ENCODE results near the gene RPL10.

Gene RPL10

DNA sequence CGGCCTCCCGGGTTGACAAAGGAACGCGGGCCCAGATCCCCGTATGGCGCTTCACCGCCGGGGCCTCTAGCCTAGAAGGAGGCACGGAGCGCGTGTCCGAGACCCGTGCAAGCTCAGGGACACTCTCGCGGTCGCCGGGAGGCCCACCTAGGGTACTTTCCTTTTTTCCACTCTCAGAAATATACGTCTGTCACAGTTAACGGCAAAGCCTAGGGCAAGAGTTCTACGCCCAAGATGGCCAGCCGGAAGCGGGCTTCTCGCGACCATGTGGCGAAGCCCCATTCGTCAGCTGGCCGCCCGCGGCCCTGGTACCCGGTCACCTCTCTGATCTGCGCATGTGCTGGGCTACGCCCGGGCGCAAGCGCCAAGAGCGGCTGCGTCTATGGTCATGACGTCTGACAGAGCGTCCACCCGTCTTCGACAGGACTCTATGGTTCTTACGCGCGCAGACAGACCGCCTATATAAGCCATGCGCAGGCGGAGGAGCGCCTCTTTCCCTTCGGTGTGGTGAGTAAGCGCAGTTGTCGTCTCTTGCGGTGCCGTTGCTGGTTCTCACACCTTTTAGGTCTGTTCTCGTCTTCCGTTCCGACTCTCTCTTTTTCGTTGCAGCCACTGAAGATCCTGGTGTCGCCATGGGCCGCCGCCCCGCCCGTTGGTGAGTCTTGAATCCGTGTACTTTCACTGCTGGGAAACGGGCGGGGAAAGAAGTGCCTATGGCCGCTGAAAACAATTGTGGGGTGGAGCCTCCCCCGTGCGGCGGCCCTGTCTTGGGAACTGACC is at the start of gene RPL10:
TSS of gene RPL10 (plus strand) at position 490 of the 780 bp plus-strand sequence. CDS start at position 633, 143 bp downstream.
- DNase-seq, result peak; percentile 92

DNA sequence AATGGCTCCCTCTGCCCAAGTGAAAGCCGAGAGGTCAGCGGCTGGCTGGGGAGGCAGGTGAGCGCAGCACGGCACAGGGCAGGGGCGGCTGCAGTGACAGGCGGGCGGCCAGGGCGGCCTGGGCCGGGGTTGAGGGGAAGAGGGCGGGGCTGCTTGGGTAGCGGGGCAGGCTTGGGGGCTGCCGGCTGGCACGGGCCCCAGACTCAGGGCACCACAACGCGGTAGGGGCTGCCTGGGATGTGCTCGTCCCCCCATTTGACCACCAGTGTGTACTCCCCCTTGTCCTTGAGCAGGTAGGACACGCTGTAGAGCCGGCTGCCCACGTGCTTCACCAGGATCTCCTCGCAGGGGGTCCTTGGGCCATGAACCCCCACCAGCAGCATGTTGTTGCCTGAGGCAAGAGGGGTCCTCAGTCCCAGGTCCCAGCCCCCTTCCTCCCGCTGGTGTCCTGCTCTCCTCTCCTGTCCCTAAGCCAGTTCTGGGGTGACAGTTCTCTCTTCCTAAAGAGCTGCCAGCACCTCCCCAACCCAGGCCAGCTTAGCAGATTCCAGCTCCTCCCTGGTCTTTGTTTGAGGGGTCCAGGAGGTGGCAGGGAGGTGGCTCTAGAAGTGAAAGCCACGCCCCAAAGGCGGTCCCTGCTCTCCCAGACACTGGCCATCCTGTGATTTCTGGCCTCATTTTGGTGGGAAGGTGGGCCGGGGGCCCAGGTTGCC is 49.4 kb upstream of the RPL10 start:
- peak; percentile 1 for DNase-seq

DNA sequence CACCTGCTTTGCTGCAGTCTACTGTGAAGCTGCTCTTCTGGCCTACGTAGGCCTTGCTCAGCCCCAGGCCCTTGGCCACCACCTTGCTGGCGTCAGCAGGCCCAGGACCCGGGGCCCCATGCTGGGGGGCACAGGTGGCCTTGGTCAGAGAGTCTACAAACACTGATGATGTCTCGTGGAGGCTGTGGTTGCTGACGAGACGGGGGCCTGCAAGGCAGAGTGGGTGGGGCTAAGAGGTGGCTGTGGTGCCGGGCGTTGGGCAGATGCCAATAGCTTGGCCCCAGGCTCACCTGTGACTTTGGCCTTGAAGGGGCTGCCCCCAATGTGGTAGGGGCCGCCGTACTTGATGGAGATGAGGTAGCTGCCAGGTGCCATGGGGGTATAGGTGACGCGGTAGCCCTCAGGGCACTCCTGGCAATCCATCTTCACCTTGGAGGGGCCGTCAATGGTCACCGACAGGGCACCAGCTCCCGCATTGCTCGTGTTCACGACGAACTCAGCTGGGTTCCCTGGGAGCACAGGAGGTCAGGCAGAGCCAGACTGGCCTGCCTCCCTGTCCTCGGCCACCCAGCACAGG is 48.7 kb upstream of the RPL10 start:
- peak; percentile 2 for DNase-seq

DNA sequence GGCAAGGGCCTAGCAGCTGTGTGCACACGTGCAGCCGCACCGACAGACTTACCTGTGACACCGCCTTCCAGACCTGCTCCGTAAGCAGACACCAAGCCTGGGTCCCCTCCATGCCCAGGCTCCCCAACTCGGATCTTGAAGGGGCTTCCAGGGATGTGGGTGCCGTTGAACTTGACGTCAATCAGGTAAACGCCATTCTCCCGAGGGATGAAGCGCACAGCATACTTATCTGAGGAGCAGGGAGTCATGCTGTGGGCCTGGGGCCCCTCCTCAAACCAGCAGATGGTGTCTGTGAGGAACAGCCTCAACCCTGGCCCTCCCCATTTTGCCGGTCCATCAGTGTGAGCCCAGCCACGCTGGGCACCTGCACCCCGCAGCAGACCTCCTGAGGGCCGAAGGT is 48.2 kb upstream of the RPL10 start:
- peak; percentile 0 for DNase-seq

DNA sequence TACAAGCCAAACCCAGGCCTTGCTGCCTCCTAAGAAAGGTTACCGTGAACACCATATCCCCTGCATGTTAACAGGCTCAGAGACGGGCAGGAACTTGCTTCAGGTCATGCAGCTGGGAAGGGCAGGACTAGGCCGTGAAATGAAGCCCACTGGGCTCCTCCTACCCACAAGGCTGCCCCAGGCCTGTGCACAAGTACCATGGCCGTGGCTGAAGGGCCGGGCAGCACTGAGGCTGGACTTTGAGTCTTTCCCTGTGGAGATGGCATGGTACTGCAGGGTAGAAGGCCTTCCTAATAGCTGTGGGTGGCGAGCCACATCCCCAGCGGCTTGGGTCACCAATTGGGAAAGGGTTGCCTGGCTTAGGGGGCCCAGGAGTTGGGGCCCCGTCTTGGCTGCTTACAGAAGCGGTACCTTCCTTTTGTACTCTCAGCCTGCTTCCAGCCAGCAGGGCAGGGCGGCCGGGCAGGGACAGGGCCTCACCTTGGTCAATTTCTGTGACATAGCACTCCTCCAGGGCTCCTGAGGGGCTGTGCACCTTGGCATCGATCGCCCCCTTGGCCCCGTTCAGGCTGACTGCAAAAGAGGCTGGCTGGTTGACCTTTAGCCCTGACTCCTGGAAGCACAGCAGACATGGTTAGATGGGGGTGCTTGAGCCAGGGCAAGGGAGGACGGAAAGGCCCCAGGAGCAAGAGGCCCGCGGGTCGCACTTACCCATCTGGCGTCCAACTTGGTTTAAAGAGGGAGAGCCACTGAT is 47.6 kb upstream of the RPL10 start:
- DNase-seq, result no peak

DNA sequence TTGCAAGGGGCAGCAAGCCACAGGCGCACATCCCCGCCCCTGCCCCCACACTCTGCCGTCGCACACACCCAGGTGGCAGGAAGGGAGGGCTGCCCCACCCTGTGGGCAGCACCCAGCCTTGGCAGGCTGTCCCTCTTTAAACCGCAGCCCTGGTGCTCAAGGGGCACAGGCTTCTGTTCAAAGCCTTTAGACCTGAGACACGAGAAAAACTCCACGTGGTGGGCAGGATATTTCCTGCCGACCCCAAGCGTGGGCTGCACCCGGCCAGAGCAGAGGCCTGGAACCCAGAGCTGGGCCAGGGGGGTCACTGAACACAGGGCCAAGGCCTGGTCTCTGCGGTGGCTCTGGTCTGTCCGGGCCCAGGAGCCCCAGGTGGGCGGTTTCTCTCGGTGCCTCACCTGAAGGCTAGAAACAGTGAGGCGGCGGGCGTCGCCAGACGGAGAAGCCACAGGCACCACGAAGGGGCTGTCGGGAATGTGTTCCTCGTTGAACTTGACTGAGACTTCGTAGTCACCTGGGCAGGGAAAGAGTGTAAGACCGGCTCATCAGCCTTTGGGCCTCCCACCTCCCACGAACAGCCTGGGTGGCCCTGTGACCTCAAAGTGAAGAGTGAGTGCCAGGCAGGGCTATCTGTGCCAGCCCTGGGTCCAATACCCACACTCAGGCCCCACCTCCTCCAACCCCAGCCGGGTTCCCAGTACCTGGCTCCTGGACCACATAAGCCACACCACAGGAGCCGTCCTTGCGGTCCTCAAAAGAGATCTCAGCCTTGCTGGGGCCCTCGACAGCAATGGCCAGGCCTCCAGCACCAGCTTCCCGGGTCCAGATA is 46.8 kb upstream of the RPL10 start:
- no peak for DNase-seq

DNA sequence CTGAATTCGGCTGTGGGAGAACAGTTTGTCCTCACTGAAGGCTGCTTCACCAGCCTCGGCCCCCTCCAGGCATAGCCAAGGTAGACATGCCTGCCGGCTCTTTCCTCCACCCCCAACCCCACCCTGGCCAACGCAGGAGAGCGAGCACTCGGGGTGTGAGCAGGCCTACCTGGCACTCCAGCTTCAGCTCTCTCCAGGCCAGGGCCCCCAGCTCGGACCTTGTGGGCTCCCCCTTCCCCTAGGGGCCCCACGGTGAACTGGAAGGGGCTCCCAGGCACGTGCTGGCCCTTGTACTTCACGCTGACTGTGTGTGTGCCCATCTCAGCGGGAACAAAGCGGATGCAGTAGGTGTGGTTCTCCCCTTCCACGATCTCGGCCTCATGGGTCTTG is 46.2 kb upstream of the RPL10 start:
- DNase-seq, result no peak

DNA sequence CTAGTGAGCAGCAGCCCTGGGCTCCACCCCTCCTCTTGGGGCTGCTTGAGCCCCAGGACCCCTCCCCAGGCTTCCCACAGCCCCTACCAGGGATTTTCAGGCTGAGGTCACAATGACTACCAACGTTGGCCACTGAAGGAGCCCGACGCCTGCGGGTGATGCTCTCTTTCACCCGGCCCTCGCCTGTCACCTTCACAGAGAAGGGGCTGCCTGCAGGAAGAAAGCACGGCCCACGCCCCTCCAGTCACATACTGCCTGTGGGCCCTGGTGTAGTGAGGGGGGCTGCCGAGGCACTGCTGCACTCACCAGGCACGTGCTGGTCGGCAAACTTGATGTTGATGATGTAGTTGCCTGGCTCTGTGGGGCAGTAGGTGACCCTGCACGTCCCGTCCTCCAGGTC is 45.7 kb upstream of the RPL10 start:
- no peak for DNase-seq

DNA sequence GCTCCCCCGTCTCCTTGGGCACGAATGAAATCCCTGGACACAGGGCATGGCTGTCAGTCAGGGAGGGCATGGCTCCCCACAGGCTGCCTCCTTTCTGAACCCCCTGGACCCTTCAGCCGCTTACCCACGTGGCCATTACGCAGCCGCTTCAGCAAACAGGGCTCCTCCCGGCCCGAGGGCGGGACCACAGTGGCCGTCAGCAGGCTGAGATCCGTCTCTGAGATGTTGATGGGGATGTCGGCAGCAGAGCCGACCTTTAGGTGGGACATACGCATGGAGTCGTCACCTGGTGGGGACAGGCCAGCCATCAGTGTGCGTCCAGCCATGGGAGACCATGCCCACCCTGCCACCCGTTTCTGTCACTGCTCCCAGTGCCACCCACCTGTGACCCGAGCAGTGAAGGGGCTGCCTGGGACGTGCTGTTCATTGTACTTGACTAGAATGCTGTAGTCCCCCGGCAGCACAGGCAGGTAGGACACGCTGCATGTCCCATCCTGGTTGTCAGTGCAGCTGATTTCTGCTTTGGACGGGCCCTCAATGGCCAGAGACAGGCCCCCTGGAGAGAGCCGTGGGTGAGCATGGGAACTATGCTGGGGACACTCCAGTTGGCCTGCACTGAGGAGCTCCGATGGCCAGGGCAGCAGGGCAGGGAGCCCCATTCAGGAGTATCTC is 44.9 kb upstream of the RPL10 start:
- DNase-seq, result no peak

DNA sequence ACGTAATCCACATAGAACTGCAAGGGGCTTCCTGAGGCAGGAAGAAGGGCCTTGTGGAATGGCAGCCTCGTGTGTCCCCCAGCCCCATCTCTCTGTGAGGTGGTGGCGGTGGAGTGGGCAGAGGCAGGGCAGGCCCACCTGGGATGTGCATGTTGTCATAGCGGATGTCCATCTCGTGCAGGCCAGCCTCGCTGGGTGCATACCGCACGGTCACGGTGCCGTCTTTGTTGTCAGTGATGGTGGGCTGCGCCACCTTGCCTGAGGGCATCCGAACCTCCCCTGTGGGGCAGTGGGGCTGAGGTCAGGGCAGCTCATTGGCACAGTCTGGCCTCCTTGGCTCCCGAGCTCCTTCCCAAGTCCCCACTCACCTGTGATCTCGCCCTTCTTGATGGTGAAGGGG is 44.2 kb upstream of the RPL10 start:
- DNase-seq, result no peak

DNA sequence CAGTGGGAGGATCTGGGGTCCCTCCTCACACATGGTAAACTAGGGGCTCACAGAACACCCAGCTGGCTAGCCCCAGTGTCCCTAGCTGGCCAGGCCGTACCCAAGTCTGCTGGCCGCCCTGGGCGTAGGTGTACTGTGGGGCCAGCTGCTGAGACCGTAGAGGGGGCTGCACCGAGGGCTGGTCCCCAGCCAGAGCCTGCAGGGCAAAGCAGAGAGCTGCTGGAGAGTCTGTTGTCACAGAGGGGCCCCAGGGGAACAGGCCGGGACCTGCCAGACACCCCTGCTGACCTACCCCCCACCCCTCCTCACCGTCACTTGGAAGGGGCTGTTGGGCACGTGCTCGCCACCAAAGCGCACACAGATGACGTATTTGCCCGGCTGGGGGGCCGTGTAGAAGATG is 43.7 kb upstream of the RPL10 start:
- DNase-seq, result no peak

DNA sequence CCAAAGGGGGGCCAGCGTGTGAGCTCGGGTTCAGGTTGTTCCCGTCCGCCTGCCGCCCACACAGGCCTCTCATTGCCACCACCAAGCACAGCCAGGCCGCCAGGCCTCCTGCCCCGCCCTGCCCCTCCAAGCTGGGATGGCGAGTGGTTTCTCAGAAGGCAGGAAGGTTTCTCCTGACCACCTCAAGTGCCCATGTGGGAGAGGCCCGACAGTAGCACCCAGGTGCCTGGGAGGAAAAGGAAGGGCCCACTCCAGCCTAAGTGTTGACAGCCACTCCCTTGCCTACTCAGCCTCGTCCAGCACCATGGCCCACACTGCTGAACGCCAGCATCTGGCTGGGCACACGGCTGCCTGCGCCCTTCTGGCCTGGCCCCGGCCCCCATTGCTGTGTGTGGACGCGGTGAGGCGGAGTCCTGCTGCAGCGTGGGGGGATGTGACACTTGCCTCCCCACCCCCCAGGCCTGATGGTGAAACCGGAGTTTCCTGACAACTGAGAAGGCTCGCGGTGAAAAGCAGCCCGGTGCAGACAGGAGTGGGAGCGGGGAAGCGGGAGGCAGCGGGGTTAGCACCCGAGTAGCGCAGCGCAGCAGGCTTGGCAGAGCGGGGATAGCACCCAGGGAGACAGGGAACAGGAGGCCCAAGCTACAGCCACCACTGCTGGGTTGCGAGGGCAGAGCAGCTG is 42.9 kb upstream of the RPL10 start:
- DNase-seq, result no peak

DNA sequence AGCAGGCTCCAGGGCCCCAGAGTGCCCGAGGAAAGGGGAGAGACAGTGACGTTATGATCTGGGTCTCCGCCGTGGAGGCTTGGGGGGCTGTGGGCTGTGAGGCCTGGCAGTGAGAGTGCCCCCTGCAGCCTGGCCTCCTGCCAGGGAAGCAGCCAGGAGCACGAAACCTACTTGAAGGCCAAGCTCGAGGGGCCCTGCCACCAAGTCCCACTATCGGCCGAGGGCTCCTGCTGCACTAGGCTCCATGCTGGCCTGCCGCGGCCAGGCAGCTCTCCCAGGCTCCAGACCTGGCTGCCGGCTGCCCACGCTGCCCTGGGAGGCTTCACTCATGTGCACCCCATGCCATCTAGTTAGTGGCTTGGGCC is 42.4 kb upstream of the RPL10 start:
- DNase-seq, result no peak

DNA sequence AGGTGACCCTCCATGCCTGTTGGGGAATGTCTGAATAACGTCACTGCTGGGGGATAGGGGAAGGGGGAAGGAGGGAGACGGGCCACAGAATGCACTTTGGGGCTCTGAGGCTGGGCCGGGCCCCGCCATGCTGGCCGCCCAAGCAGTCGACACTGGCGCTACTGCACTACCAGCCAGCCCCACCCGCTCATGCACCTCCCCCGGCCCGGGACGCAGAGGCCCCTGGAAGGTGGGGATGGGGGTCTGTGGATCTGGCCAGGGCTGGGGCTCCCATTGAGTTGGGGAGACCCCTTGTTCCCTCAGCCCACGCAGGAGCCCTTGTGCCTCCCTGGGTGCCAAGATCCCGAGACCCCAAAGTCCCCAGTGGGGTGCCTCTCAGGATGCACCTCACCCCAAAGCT is 41.6 kb upstream of the RPL10 start:
- no peak for DNase-seq

DNA sequence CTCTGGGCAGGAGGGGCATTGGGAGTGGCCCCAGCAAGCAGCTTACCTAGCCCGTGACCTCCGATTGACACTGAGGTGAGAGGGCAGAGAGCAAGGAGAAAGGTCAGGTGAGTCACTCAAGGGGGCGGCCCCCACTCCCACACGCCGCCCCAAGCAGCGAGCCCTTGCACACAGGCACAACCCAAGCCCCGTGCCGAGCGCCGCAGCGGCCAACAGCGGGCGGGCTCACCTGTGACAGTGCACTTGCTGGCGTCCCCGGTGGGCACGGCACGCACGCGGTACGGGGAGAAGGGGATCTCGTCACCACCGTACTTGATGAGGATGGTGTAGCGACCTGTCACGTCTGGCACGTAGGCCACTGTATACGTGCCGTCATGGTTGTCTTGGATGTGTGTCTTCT is 41.0 kb upstream of the RPL10 start:
- no peak for DNase-seq

DNA sequence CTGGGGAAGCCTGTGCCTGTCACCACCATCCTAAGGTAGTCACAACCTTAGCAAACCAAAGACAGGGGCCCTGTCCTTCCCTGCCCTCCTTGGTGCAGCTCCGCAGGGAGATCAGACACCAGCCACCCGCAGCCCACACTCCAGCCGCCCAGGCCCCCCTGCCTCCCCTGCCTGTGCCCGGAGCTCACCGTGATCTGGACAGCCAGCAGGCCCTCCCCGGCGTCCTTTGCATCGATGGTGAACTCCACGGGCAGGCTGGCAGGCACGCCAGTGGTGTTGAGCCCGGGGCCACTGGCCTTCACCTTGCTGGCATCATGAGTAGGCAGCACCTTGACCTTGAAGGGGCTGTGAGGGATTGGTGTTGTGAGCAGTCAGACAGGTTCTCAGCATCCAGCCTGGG is 40.2 kb upstream of the RPL10 start:
- DNase-seq, result no peak

DNA sequence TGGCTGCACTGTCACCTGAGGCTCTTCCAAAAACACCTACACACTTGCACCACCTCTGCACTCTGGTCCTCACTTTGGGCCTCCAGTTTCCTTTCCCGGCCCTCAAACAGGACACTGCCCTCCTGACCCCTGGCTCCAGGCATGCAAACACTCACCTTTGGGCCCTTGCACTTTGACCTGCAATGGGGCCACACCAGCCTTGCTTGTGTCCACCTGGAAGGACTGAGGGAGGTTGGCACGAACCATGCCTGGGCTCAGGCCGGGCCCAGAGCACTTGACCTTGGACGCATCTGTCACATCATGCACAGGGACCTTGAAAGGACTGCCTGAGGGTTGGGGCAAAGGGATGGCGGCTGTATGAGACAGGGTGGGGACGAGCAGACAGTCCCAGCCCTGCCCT is 39.3 kb upstream of the RPL10 start:
- DNase-seq, result no peak

DNA sequence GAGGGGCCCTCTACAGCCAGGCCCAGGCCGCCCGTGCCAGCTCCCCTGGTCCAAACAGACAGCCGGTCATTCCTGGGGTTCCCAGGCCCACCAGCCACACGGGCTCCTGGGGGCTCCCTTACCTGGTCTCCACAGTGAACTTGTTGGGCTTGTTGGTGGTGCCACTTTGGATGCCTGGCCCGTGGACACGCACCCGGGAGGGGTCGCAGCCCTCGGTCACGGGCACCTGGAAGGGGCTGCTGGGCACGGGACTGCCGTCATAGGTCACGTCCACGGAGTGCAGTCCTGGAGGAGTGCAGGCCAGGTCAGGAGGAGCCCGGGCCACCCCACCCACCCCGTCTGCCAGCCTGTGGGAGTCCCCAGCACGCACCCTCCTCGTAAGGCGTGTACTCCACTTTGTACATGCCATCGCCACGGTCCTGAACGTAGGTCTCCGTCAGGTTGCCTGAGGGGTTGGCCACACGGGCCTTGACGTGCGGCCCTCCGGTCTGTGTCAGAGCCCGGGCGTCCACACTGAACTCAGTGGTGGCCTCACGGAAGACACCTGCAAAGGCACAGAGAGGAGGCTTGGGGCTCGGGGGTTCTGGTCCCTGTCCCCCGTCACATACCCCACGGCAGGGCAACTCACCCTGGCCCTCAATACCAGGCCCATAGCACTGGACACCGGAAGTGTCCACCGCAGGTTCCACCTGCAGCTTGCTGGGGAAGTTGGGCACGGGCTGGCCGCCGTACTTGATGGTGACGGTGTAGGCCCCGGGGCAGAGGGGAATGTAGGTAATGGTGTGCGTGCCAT is 38.6 kb upstream of the RPL10 start:
- DNase-seq, result no peak

DNA sequence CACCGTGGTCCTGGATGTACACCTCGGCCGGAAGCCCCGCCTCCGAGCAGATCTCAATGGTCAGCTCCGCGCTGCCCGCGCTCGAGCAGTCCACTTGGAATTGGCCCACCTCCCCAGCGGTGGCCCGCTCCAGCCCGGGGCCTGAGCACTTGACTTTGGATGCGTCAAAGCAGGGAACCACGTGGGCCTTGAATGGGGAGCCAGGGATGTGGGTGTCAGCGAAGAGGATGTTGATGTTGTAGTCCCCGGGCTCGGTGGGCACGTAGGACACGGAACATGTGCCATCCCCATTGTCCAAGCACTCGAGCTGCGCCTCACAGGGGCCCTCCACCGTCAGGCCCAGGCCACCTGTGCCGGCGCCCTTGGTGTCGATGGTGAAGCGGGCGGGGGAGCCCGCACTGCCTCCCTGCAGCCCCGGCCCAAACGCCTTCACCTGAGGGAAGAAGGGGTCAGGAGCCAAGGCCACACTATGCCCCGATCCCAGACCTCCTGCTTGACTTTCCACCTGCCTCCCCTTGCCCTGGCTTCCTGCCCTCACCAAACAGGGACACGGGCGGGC is 37.9 kb upstream of the RPL10 start:
- DNase-seq, result no peak

DNA sequence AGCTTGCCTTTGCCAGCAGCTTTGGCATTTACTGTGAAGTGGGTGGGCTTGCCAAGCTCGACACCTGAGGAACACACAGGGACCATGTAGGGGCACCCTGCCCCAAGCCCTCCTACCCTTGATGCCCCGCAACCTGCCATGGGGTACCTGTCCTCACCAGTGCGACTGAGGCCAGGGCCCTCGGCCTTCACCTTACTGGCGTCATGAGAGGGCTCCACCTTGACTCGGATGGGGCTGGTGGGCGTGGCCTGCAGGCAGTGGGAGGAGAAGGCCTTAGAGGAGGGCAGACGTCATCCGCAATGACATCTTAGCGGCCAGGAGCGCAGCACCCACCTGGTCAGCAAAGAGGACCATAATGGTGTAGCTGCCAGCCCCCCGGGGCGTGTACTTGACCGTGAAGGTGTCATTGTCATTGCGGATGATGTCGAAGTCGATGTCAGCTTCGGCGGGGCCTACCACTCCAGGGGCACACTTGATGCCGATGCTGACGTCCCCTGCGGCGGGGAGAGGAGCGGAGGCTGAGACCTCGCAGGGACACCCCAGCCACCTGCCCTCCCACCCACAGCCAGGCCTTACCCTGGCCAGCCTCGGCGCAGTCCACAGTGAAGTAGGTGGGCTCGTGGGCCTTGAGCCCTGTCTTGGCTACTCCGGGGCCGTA is 36.0 kb upstream of the RPL10 start:
- DNase-seq, result no peak

Measured in stimulated activated CD4-positive, alpha-beta T cell treated with anti-CD3 and anti-CD28 coated beads, Interleukin-15, amount 100 ng/mL, for 24 hours (primary cell).